ENCODE data around the gene CPA5.

CPA5 gene

DNA sequence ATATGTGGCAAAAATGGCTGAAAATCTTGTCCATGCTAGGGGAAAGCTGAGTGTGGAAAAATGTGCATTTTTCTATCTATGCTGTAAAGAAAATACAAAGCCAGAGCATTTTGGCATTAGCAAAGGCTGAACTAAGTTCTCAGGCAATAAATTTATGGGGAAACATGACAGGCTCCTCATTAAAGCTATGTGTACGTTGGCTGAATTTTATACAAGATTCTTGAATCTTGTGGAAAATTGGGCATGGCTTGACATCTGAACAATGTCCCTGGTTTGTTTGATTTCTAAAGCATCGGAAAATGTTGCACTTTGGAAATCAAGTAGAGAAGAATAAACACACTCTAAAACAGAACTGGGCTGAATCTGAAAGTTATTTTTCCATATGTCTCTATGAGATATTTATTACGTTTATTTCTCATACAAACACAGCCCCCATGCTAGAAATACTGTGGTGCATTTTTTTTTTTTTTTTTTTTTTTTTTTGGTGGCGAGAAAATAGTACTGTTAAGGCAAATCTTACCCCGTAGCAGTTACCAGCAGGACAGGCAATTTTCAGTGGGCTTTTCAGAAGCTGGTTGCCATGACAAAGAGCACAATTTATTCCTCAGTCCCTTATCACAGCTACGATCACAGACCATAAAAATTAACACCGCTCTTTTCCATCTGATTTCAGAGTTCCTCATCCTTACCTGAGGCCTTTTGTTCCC is 52.6 kb downstream of the CPA5 start:
- H3K4me2 ChIP-seq (ENCODE audit: insufficient read depth, low read length): no peak overlapping the region
- H3K79me2 ChIP-seq (ENCODE audit: insufficient read depth, low read length): no peaks in the 10 kb centered on the region
- no peaks in the 10 kb centered on the region for H3K27me3 ChIP-seq (ENCODE audit: insufficient read depth, low read length, poor library complexity)
- peaks cover under 1% of the 10 kb centered on the region; the same call in 1 of the 2 replicates for H3K36me3 ChIP-seq (ENCODE audit: insufficient read depth, low read length)
- no peak overlapping the region for H3K9ac ChIP-seq (ENCODE audit: low read depth, low read length)
- ATAC-seq (ENCODE audit: insufficient read depth, low read depth) (no peak), DNase-seq (no peak)
- H3K27ac ChIP-seq (ENCODE audit: low read length): no peak overlapping the region
- H3K4me1 ChIP-seq (ENCODE audit: insufficient read depth, low read length): peaks cover 7% of the 10 kb centered on the region
- H2AFZ ChIP-seq (ENCODE audit: low read depth, low read length): no peak overlapping the region
- H4K20me1 ChIP-seq (ENCODE audit: insufficient read depth, low read length): no peaks in the 10 kb centered on the region
- no peaks in the 10 kb centered on the region for H3K9me3 ChIP-seq (ENCODE audit: insufficient read depth, low read length, severe bottlenecking)
- no peak overlapping the region for H3K4me3 ChIP-seq (ENCODE audit: low read depth in 1 of 2, low read length in 2 of 2)
- TF ChIP-seq EZH2 (IDR thresholded peaks at IDR 0.05; ENCODE audit: borderline replicate concordance, low read depth, low read length, severe bottlenecking): no peak
- TF ChIP-seq, protein P1, sequence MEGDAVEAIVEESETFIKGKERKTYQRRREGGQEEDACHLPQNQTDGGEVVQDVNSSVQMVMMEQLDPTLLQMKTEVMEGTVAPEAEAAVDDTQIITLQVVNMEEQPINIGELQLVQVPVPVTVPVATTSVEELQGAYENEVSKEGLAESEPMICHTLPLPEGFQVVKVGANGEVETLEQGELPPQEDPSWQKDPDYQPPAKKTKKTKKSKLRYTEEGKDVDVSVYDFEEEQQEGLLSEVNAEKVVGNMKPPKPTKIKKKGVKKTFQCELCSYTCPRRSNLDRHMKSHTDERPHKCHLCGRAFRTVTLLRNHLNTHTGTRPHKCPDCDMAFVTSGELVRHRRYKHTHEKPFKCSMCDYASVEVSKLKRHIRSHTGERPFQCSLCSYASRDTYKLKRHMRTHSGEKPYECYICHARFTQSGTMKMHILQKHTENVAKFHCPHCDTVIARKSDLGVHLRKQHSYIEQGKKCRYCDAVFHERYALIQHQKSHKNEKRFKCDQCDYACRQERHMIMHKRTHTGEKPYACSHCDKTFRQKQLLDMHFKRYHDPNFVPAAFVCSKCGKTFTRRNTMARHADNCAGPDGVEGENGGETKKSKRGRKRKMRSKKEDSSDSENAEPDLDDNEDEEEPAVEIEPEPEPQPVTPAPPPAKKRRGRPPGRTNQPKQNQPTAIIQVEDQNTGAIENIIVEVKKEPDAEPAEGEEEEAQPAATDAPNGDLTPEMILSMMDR (IDR thresholded peaks at IDR 0.05; ENCODE audit: borderline replicate concordance, extremely low read depth, low read length, poor library complexity, severe bottlenecking): no peak

DNA sequence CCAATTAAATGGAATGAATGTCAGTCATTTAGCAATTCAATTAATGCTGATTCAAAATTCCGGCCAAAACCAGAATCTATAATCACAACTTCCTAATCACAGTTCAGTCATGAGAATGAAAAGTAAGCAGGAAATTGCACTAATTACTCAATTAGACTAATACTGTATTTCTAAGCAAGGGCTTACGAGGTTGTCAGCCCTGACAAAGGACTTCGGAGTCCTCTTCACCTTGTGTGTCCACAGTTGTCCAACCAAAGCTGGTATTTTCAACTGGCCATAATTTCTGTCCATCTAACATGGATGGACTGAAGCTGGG is 53.1 kb downstream of the CPA5 start:
- Histone ChIP-seq H4K20me1 (ENCODE audit: insufficient read depth, low read length) (no peaks in the 10 kb centered on the region), H2AFZ (ENCODE audit: low read depth, low read length) (no peak overlapping the region), H3K4me3 (ENCODE audit: low read depth in 1 of 2, low read length in 2 of 2) (no peak overlapping the region), H3K36me3 (ENCODE audit: insufficient read depth, low read length) (peaks cover 5% of the 10 kb centered on the region; the same call in 1 of the 2 replicates), H3K27me3 (ENCODE audit: insufficient read depth, low read length, poor library complexity) (no peaks in the 10 kb centered on the region), H3K79me2 (ENCODE audit: insufficient read depth, low read length) (no peaks in the 10 kb centered on the region), H3K9ac (ENCODE audit: low read depth, low read length) (no peak overlapping the region), H3K4me1 (ENCODE audit: insufficient read depth, low read length) (peaks cover 7% of the 10 kb centered on the region), H3K4me2 (ENCODE audit: insufficient read depth, low read length) (no peak overlapping the region), H3K27ac (ENCODE audit: low read length) (no peak overlapping the region), H3K9me3 (ENCODE audit: insufficient read depth, low read length, severe bottlenecking) (no peaks in the 10 kb centered on the region)
- ATAC-seq (ENCODE audit: insufficient read depth, low read depth) (no peak), DNase-seq (no peak)
- TF ChIP-seq, protein P1 (IDR thresholded peaks at IDR 0.05; ENCODE audit: borderline replicate concordance, extremely low read depth, low read length, poor library complexity, severe bottlenecking): no peak
- no peak for TF ChIP-seq EZH2 (IDR thresholded peaks at IDR 0.05; ENCODE audit: borderline replicate concordance, low read depth, low read length, severe bottlenecking)

DNA sequence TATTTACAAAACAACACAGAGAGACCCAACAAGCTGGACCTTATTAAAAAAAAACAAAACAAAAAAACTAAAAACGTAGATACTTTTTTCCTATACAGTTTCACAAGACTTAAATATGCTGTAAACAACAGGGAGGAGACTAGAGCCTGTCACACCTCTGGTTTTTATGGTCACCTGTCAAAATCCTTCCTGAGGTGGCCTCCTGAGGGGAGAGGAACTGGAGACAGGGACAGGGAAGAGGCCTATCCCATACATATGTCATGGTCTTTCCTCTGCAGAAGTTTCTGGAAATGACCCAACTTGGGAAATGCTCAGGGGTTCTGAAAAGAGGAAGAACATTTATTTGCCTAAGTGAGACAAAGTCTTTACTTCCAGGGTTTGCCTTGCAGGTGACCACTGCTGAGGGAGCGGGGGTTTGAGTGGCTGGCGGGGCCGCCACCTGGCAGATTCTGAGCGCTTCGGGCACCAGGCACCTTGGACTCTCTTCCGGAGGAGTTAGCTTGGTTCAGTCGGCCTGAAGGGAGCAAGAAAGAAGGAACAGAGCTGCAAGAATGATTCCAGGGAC is 54.0 kb downstream of the CPA5 start:
- H3K4me1 ChIP-seq (ENCODE audit: insufficient read depth, low read length): peaks cover 7% of the 10 kb centered on the region
- no peaks in the 10 kb centered on the region for H3K9me3 ChIP-seq (ENCODE audit: insufficient read depth, low read length, severe bottlenecking)
- H2AFZ ChIP-seq (ENCODE audit: low read depth, low read length): no peak overlapping the region
- no peaks in the 10 kb centered on the region for H4K20me1 ChIP-seq (ENCODE audit: insufficient read depth, low read length)
- no peak overlapping the region for H3K4me3 ChIP-seq (ENCODE audit: low read depth in 1 of 2, low read length in 2 of 2)
- no peak overlapping the region for H3K9ac ChIP-seq (ENCODE audit: low read depth, low read length)
- no peak for TF ChIP-seq EZH2 (IDR thresholded peaks at IDR 0.05; ENCODE audit: borderline replicate concordance, low read depth, low read length, severe bottlenecking)
- TF ChIP-seq, protein P1 (IDR thresholded peaks at IDR 0.05; ENCODE audit: borderline replicate concordance, extremely low read depth, low read length, poor library complexity, severe bottlenecking): no peak
- H3K27me3 ChIP-seq (ENCODE audit: insufficient read depth, low read length, poor library complexity): no peaks in the 10 kb centered on the region
- no peak overlapping the region for H3K4me2 ChIP-seq (ENCODE audit: insufficient read depth, low read length)
- peaks cover 8% of the 10 kb centered on the region for H3K36me3 ChIP-seq (ENCODE audit: insufficient read depth, low read length)
- no peak overlapping the region for H3K27ac ChIP-seq (ENCODE audit: low read length)
- no peak for DNase-seq
- ATAC-seq (ENCODE audit: insufficient read depth, low read depth): no peak
- H3K79me2 ChIP-seq (ENCODE audit: insufficient read depth, low read length): no peaks in the 10 kb centered on the region
